ENCODE measurements around the gene COBL.

COBL gene

GRCh38 chr7:51299391-51300133, 17.0 kb downstream of the COBL start:
- TF ChIP-seq CTCF (IDR thresholded peaks at IDR 0.05; ENCODE audit: low read length, missing control alignments) = no peak
- no peak for DNase-seq (ENCODE audit: low read depth)
- no peak overlapping the region for H3K4me3 ChIP-seq (replicated peaks; ENCODE audit: low read depth, low read length)

GRCh38 chr7:51298912-51299311, 17.7 kb downstream of the COBL start:
- no peak for TF ChIP-seq CTCF (IDR thresholded peaks at IDR 0.05; ENCODE audit: low read length, missing control alignments)
- H3K4me3 ChIP-seq (replicated peaks; ENCODE audit: low read depth, low read length) = no peak overlapping the region
- no peak for DNase-seq (ENCODE audit: low read depth)

- H3K4me3 ChIP-seq (replicated peaks; ENCODE audit: low read depth, low read length) = no peak overlapping the region
- no peak for DNase-seq (ENCODE audit: low read depth)
- TF ChIP-seq CTCF (IDR thresholded peaks at IDR 0.05; ENCODE audit: low read length, missing control alignments) = no peak
These were observed 18.6 kb downstream of the COBL start for GRCh38 chr7:51297986-51298385.

- H3K4me3 ChIP-seq (replicated peaks; ENCODE audit: low read depth, low read length) = no peak overlapping the region
- TF ChIP-seq CTCF (IDR thresholded peaks at IDR 0.05; ENCODE audit: low read length, missing control alignments) = no peak
- no peak for DNase-seq (ENCODE audit: low read depth)
These were observed 21.0 kb downstream of the COBL start for GRCh38 chr7:51295440-51296245.

GRCh38 chr7:51292596-51292995, 24.0 kb downstream of the COBL start:
- DNase-seq (ENCODE audit: low read depth) = no peak
- TF ChIP-seq CTCF (IDR thresholded peaks at IDR 0.05; ENCODE audit: low read length, missing control alignments) = no peak

GRCh38 chr7:51290702-51291540, 25.7 kb downstream of the COBL start:
- no peak overlapping the region for H3K4me3 ChIP-seq (replicated peaks; ENCODE audit: low read depth, low read length)
- no peak for DNase-seq (ENCODE audit: low read depth)
- TF ChIP-seq CTCF (IDR thresholded peaks at IDR 0.05; ENCODE audit: low read length, missing control alignments) = no peak

More at GRCh38 chr7:51292596-51292995, 24.0 kb downstream of the COBL start:
- H3K4me3 ChIP-seq (replicated peaks; ENCODE audit: low read depth, low read length) = no peak overlapping the region

Measured in fibroblast of pulmonary artery (primary cell).